WTC11 (cell line): Measurements from ENCODE around the gene RHOA. TPM values are rescaled to one million over a fixed set of nuclear protein-coding genes. Genes with fewer than 3 reads are reported as not detected.

Experiments
- ATAC-seq: fragments of 200-7000 bp; cut with Tn5 transposase; 2 replicates; pipeline ENCODE4 v1.10.0; 2021; ENCODE audit warnings: mild to moderate bottlenecking, moderate library complexity
- CTCF ChIA-PET: fragments of 300-600 bp; sonication (Branson Sonifier 250); formaldehyde crosslinking; loops from one replicate; lab custom pipeline; 2021; ENCODE audit warnings: antibody characterized with exemption; lab: Charles Lee
- POLR2A ChIA-PET: fragments of 350-600 bp; sonication (Branson Sonifier 250); formaldehyde crosslinking; loops from one replicate; lab custom pipeline; 2021; ENCODE audit warnings: antibody characterized with exemption; lab: Charles Lee
- DNase-seq: peaks from one replicate; pipeline ENCODE4 v3.0.0; 2021; ENCODE audit warnings: low spot score
- H3K27ac Mint-ChIP-seq: 2 replicates; pipeline ENCODE4 v1.8.0; 2021; ENCODE audit warnings: mixed read lengths
- H3K27me3 Mint-ChIP-seq: 2 replicates; pipeline ENCODE4 v1.8.0; 2021; ENCODE audit warnings: low read depth, mild to moderate bottlenecking, moderate library complexity, mixed read lengths
- H3K36me3 Mint-ChIP-seq: 2 replicates; pipeline ENCODE4 v1.8.0; 2021; ENCODE audit warnings: mixed read lengths
- H3K4me1 Mint-ChIP-seq: 2 replicates; pipeline ENCODE4 v1.8.0; 2022; ENCODE audit warnings: mixed read lengths
- H3K4me3 Mint-ChIP-seq: 2 replicates; pipeline ENCODE4 v1.8.0; 2021; ENCODE audit warnings: mild to moderate bottlenecking, moderate library complexity, mixed read lengths
- H3K9me3 Mint-ChIP-seq: 2 replicates; pipeline ENCODE4 v1.8.0; 2021; ENCODE audit warnings: mixed read lengths
- CREB1 ChIP-seq: sonication (generic); formaldehyde crosslinking; IDR thresholded peaks from 2 replicates; pipeline ENCODE4 v1.8.0; 2023; ENCODE audit warnings: mild to moderate bottlenecking, missing genetic modification reagents
- FOXJ3 ChIP-seq: sonication (generic); formaldehyde crosslinking; IDR thresholded peaks from 2 replicates; pipeline ENCODE4 v1.9.0; 2021; ENCODE audit warnings: missing genetic modification reagents, mild to moderate bottlenecking, borderline replicate concordance
- KAT7 ChIP-seq: sonication (generic); formaldehyde crosslinking; IDR thresholded peaks from 2 replicates; pipeline ENCODE4 v1.8.1; 2023; ENCODE audit warnings: missing genetic modification reagents, mild to moderate bottlenecking, borderline replicate concordance
- MXD4 ChIP-seq: fragments of 250-450 bp; sonication (Bioruptor Pico); IDR thresholded peaks from 2 replicates; pipeline ENCODE4 v1.8.0; 2021; ENCODE audit warnings: mild to moderate bottlenecking, moderate library complexity, borderline replicate concordance
- MYBL2 ChIP-seq: sonication (generic); formaldehyde crosslinking; IDR thresholded peaks from 2 replicates; pipeline ENCODE4 v1.8.1; 2023; ENCODE audit warnings: mild to moderate bottlenecking, moderate library complexity, missing genetic modification reagents
- PRRX2 ChIP-seq: fragments of 250-450 bp; sonication (Bioruptor Pico); IDR thresholded peaks from 2 replicates; pipeline ENCODE4 v1.8.0; 2021; ENCODE audit warnings: mild to moderate bottlenecking
- RELA ChIP-seq: sonication (generic); formaldehyde crosslinking; IDR thresholded peaks from 2 replicates; pipeline ENCODE4 v1.8.1; 2022; ENCODE audit warnings: missing genetic modification reagents, mild to moderate bottlenecking, borderline replicate concordance
- TCF7 ChIP-seq: sonication (generic); formaldehyde crosslinking; IDR thresholded peaks from 2 replicates; pipeline ENCODE4 v1.8.0; 2022; ENCODE audit warnings: mild to moderate bottlenecking, low read depth, missing genetic modification reagents, moderate library complexity
- TP53 ChIP-seq: sonication (generic); formaldehyde crosslinking; IDR thresholded peaks from 2 replicates; pipeline ENCODE4 v1.8.1; 2023; ENCODE audit warnings: mild to moderate bottlenecking, missing genetic modification reagents
- ZNF219 ChIP-seq: sonication (generic); formaldehyde crosslinking; IDR thresholded peaks from 2 replicates; pipeline ENCODE4 v1.8.0; 2023; ENCODE audit warnings: missing genetic modification reagents, mild to moderate bottlenecking, borderline replicate concordance
- ZNF671 ChIP-seq: fragments of 250-450 bp; sonication (Bioruptor Pico); IDR thresholded peaks from 2 replicates; pipeline ENCODE4 v1.8.0; 2021; ENCODE audit warnings: mild to moderate bottlenecking
- total RNA-seq: library from RNA; stranded (reverse); gene quantifications from 3 replicates; pipeline ENCODE4 v1.2.3, GENCODE V29; 2021
- TF ChIP-seq, protein P1 (sequence below): sonication (generic); formaldehyde crosslinking; IDR thresholded peaks from 2 replicates; pipeline ENCODE4 v1.8.0; 2023; ENCODE audit warnings: mild to moderate bottlenecking, missing genetic modification reagents
- TF ChIP-seq, protein P2 (sequence below): fragments of 200-600 bp; IDR thresholded peaks from 2 replicates; pipeline ENCODE4 v1.8.0; 2022; ENCODE audit warnings: antibody characterized with exemption
- TF ChIP-seq, protein P3 (sequence below): sonication (generic); formaldehyde crosslinking; IDR thresholded peaks from 2 replicates; pipeline ENCODE4 v1.8.1; 2022; ENCODE audit warnings: mild to moderate bottlenecking, missing genetic modification reagents, moderate library complexity, borderline replicate concordance
- TF ChIP-seq, protein P4 (sequence below): sonication (generic); formaldehyde crosslinking; IDR thresholded peaks from 2 replicates; pipeline ENCODE4 v1.8.1; 2022; ENCODE audit warnings: low read depth, missing genetic modification reagents, borderline replicate concordance
- TF ChIP-seq, protein P5 (sequence below): sonication (generic); formaldehyde crosslinking; conservative IDR thresholded peaks from 2 replicates; pipeline ENCODE4 v1.8.1; 2023; ENCODE audit warnings: mild to moderate bottlenecking, low read depth, missing genetic modification reagents, moderate library complexity
- TF ChIP-seq, protein P6 (sequence below): fragments of 250-450 bp; sonication (Bioruptor Pico); IDR thresholded peaks from 2 replicates; pipeline ENCODE4 v1.9.0; 2021; ENCODE audit warnings: moderate library complexity, mild to moderate bottlenecking, inconsistent platforms, borderline replicate concordance
- TF ChIP-seq, protein P7 (sequence below): sonication (generic); formaldehyde crosslinking; IDR thresholded peaks from 2 replicates; pipeline ENCODE4 v1.8.0; 2023; ENCODE audit warnings: missing genetic modification reagents

The RHOA gene
- total RNA-seq, 1 experiment from 2014 or later: 367 TPM

DNA sequence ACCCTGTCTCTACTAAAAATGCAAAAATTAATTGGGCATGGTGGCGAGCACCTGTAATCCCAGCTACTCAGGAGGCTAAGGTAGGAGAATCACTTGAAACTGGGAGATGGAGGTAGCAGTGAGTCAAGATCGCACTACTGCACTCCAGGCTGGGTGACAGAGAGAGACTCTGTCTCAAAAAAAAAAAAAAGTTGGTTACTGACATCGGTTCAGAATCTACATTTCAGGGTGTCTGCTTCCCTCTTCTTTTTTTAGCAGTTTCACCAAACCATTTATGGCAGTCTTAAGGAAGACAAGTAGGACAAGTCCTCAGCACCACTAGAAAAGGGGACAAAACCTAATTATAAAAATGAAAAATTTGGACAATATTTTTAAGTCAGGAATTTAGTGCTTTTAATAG, 68.6 kb downstream of the RHOA start (continued):
- TF ChIP-seq, protein P1, sequence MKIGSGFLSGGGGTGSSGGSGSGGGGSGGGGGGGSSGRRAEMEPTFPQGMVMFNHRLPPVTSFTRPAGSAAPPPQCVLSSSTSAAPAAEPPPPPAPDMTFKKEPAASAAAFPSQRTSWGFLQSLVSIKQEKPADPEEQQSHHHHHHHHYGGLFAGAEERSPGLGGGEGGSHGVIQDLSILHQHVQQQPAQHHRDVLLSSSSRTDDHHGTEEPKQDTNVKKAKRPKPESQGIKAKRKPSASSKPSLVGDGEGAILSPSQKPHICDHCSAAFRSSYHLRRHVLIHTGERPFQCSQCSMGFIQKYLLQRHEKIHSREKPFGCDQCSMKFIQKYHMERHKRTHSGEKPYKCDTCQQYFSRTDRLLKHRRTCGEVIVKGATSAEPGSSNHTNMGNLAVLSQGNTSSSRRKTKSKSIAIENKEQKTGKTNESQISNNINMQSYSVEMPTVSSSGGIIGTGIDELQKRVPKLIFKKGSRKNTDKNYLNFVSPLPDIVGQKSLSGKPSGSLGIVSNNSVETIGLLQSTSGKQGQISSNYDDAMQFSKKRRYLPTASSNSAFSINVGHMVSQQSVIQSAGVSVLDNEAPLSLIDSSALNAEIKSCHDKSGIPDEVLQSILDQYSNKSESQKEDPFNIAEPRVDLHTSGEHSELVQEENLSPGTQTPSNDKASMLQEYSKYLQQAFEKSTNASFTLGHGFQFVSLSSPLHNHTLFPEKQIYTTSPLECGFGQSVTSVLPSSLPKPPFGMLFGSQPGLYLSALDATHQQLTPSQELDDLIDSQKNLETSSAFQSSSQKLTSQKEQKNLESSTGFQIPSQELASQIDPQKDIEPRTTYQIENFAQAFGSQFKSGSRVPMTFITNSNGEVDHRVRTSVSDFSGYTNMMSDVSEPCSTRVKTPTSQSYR (CRISPR knock-in tag): no peak
- TF ChIP-seq FOXJ3 (CRISPR knock-in tag) (no peak), MXD4 (CRISPR knock-in tag) (no peak)

DNA sequence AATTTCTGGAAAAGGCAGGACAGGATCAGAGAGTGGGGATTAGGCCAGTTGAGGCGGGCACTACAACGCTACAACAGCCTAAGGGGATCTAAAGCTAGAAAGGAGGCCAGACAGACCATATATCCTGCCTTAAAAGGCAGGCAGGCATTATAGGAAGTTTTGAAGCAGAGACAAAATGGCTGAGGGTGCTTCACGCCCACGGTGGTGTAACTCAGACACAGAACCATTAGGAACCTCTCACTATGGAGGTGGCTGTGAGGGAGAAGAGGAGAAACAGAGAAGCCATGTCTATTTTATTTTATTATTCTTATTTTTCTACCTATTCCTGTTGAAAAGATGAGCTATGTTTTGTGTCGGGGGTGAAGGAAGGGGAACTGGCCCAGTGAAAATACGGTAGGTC, 69.8 kb downstream of the RHOA start:
- no peak for TF ChIP-seq ZNF219 (CRISPR knock-in tag)
- Mint-ChIP-seq H3K27ac (no peak overlapping the region), H3K9me3 (no peaks in the 10 kb centered on the region), H3K36me3 (no peaks in the 10 kb centered on the region), H3K4me3 (no peak overlapping the region), H3K4me1 (peaks cover 12% of the 10 kb centered on the region), H3K27me3 (no peaks in the 10 kb centered on the region)
- ChIA-PET POLR2A (no interaction called here), CTCF (interaction anchor here (0.5 kb wide), 1 partner anchor 27 kb away, joined by 5 read pairs; no protein-coding TSS in a partner anchor)
- ATAC-seq (no peak), DNase-seq (no peak)

DNA sequence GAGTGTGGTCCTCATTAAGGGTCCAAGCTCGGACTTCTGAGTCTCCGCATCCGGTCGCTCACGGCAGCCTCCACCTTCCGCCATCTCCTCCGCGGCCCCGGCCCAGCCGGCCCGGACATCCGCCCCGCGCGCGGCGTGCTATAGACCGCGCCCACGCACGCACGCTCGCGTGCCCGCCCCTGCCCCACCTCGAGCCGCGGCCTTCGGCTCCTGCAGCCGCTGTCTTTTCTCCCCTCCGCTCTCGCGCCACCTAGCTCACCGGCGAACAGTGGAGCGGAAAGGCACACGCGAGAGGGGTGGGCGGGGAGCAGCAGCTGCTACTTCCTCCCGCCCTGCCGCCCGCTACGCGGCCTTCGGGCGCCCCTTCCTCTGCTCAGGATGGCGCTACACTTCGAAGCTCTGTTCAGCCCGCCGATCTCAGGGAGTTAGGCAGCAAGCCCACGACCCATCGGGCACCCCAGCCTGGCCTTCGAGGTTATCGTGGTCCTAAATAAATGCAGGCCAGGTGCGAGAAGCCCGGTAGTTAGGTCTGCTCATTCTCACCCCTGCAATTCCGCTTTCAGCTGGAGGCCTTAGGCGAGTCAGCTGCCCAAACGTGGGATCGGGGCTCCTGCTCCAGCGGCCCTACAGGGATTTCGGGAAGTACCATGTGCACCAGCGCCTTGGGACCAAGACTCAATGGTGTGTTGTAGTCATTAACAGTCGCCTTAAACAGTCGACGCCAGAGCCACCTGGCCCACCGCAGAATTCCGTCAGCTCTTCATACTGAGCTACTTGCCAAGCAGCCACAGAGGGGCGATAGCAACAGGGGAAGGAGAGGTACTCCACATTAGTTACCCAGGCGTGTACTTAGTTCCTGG, 71.6 kb downstream of the RHOA start, which contains the start of gene USP4:
TSS of gene USP4 (minus strand) at position 113 of the 860 bp plus-strand sequence. CDS start at position 84, 29 bp downstream.
- CTCF ChIA-PET: interaction anchor here (0.5 to 2.5 kb wide), 38 partner anchors 10 to 377 kb away, joined by 3 to 51 read pairs (median 4); partner anchors contain the start of genes AMT, C3orf62, DAG1 and GPX1
- DNase-seq (peak; percentile 75), ATAC-seq (peak; percentile 83)
- POLR2A ChIA-PET: interaction anchor here (0.5 to 2.3 kb wide), 16 partner anchors 9 to 683 kb away, joined by 3 to 16 read pairs (median 5); partner anchors contain the start of genes BSN, DAG1, GPX1 and NICN1
- no peaks in the 10 kb centered on the region for H3K27me3 Mint-ChIP-seq
- no peaks in the 10 kb centered on the region for H3K9me3 Mint-ChIP-seq
- H3K4me3 Mint-ChIP-seq: peak within 1 kb of the TSS; percentile 88
- peaks cover 4% of the 10 kb centered on the region for H3K36me3 Mint-ChIP-seq
- peak within 1 kb of the TSS; percentile 90 for H3K27ac Mint-ChIP-seq
- H3K4me1 Mint-ChIP-seq: peaks cover 12% of the 10 kb centered on the region
- TF ChIP-seq PRRX2 (CRISPR knock-in tag) (peak; percentile 30; the same call in 1 of the 2 replicates), MYBL2 (CRISPR knock-in tag) (peak; percentile 96; the same call in 1 of the 2 replicates), TP53 (CRISPR knock-in tag) (peak; percentile 94), RELA (CRISPR knock-in tag) (peak; percentile 87; the same call in 1 of the 2 replicates), CREB1 (CRISPR knock-in tag) (peak; percentile 47; the same call in 1 of the 2 replicates), TCF7 (CRISPR knock-in tag) (peak; percentile 75; the same call in 1 of the 2 replicates), KAT7 (CRISPR knock-in tag) (peak; percentile 98), ZNF219 (CRISPR knock-in tag) (no peak), ZNF671 (no peak), FOXJ3 (CRISPR knock-in tag) (no peak)
- TF ChIP-seq, protein P2, sequence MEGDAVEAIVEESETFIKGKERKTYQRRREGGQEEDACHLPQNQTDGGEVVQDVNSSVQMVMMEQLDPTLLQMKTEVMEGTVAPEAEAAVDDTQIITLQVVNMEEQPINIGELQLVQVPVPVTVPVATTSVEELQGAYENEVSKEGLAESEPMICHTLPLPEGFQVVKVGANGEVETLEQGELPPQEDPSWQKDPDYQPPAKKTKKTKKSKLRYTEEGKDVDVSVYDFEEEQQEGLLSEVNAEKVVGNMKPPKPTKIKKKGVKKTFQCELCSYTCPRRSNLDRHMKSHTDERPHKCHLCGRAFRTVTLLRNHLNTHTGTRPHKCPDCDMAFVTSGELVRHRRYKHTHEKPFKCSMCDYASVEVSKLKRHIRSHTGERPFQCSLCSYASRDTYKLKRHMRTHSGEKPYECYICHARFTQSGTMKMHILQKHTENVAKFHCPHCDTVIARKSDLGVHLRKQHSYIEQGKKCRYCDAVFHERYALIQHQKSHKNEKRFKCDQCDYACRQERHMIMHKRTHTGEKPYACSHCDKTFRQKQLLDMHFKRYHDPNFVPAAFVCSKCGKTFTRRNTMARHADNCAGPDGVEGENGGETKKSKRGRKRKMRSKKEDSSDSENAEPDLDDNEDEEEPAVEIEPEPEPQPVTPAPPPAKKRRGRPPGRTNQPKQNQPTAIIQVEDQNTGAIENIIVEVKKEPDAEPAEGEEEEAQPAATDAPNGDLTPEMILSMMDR: no peak
- TF ChIP-seq, protein P3, sequence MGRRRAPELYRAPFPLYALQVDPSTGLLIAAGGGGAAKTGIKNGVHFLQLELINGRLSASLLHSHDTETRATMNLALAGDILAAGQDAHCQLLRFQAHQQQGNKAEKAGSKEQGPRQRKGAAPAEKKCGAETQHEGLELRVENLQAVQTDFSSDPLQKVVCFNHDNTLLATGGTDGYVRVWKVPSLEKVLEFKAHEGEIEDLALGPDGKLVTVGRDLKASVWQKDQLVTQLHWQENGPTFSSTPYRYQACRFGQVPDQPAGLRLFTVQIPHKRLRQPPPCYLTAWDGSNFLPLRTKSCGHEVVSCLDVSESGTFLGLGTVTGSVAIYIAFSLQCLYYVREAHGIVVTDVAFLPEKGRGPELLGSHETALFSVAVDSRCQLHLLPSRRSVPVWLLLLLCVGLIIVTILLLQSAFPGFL (CRISPR knock-in tag): peak; percentile 90
- TF ChIP-seq, protein P4, sequence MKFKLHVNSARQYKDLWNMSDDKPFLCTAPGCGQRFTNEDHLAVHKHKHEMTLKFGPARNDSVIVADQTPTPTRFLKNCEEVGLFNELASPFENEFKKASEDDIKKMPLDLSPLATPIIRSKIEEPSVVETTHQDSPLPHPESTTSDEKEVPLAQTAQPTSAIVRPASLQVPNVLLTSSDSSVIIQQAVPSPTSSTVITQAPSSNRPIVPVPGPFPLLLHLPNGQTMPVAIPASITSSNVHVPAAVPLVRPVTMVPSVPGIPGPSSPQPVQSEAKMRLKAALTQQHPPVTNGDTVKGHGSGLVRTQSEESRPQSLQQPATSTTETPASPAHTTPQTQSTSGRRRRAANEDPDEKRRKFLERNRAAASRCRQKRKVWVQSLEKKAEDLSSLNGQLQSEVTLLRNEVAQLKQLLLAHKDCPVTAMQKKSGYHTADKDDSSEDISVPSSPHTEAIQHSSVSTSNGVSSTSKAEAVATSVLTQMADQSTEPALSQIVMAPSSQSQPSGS (CRISPR knock-in tag): no peak
- TF ChIP-seq, protein P5, sequence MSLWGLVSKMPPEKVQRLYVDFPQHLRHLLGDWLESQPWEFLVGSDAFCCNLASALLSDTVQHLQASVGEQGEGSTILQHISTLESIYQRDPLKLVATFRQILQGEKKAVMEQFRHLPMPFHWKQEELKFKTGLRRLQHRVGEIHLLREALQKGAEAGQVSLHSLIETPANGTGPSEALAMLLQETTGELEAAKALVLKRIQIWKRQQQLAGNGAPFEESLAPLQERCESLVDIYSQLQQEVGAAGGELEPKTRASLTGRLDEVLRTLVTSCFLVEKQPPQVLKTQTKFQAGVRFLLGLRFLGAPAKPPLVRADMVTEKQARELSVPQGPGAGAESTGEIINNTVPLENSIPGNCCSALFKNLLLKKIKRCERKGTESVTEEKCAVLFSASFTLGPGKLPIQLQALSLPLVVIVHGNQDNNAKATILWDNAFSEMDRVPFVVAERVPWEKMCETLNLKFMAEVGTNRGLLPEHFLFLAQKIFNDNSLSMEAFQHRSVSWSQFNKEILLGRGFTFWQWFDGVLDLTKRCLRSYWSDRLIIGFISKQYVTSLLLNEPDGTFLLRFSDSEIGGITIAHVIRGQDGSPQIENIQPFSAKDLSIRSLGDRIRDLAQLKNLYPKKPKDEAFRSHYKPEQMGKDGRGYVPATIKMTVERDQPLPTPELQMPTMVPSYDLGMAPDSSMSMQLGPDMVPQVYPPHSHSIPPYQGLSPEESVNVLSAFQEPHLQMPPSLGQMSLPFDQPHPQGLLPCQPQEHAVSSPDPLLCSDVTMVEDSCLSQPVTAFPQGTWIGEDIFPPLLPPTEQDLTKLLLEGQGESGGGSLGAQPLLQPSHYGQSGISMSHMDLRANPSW (CRISPR knock-in tag): peak; percentile 91
- TF ChIP-seq, protein P6, sequence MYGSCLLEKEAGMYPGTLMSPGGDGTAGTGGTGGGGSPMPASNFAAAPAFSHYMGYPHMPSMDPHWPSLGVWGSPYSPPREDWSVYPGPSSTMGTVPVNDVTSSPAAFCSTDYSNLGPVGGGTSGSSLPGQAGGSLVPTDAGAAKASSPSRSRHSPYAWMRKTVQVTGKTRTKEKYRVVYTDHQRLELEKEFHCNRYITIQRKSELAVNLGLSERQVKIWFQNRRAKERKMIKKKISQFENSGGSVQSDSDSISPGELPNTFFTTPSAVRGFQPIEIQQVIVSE (CRISPR knock-in tag): no peak
- TF ChIP-seq, protein P7, sequence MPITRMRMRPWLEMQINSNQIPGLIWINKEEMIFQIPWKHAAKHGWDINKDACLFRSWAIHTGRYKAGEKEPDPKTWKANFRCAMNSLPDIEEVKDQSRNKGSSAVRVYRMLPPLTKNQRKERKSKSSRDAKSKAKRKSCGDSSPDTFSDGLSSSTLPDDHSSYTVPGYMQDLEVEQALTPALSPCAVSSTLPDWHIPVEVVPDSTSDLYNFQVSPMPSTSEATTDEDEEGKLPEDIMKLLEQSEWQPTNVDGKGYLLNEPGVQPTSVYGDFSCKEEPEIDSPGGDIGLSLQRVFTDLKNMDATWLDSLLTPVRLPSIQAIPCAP (CRISPR knock-in tag): peak; percentile 55; the same call in 1 of the 2 replicates
